Natural killer cell (primary cell): ENCODE results near the gene EBF3. TPM values are rescaled to one million over a fixed set of nuclear protein-coding genes. Genes with fewer than 3 reads are reported as not detected.

ENCODE experiments used
- ATAC-seq, 3 donors: fragments of 150-1000 bp in 2 of 3; fragments of 200-7000 bp in 1 of 3; cut with Tn5 transposase; 1 replicate in 1 of 3; 2 replicates in 2 of 3; pipeline ENCODE4 v1.10.0; 2021; ENCODE audit warnings: mild to moderate bottlenecking in 2 of 3, moderate library complexity in 2 of 3
- DNase-seq, 2 donors: peaks; one replicate each; pipeline versions ENCODE4 v3.0.0 to v3.0.0-alpha.2; 2013 to 2021; ENCODE audit warnings: mixed read lengths in 1 of 2
- H3K27ac ChIP-seq: one replicate; pipeline ENCODE4 v1.5.1; 2013; ENCODE audit warnings: mild to moderate bottlenecking, low read length
- H3K27me3 ChIP-seq: one replicate; pipeline ENCODE4 v1.6.1; 2013; ENCODE audit warnings: low read length; ENCODE audit not compliant: control insufficient read depth, insufficient read depth
- H3K36me3 ChIP-seq: one replicate; pipeline ENCODE4 v1.6.1; 2013; ENCODE audit warnings: low read length; ENCODE audit not compliant: control insufficient read depth, insufficient read depth
- H3K4me1 ChIP-seq: one replicate; pipeline ENCODE4 v1.6.1; 2013; ENCODE audit warnings: low read length; ENCODE audit not compliant: control insufficient read depth, insufficient read depth
- H3K4me3 ChIP-seq: one replicate; pipeline ENCODE4 v1.5.1; 2013; ENCODE audit warnings: low read length
- H3K9me3 ChIP-seq: one replicate; pipeline ENCODE4 v1.6.1; 2013; ENCODE audit warnings: low read length; ENCODE audit not compliant: control insufficient read depth, insufficient read depth
- H3K27ac Mint-ChIP-seq, 2 donors: one replicate each; pipeline ENCODE4 v1.8.0; 2022; ENCODE audit warnings: mild to moderate bottlenecking in 2 of 2, mixed read lengths in 2 of 2, moderate library complexity in 1 of 2
- H3K27me3 Mint-ChIP-seq, 2 donors: one replicate each; pipeline ENCODE4 v1.8.0; 2022; ENCODE audit warnings: low read depth in 2 of 2, mixed read lengths in 2 of 2
- H3K36me3 Mint-ChIP-seq: one replicate; pipeline ENCODE4 v1.8.0; 2022; ENCODE audit warnings: mixed read lengths
- H3K4me1 Mint-ChIP-seq, 2 donors: one replicate each; pipeline ENCODE4 v1.8.0; 2022; ENCODE audit warnings: mixed read lengths in 2 of 2
- H3K4me3 Mint-ChIP-seq: one replicate; pipeline ENCODE4 v1.8.0; 2022; ENCODE audit warnings: mild to moderate bottlenecking, moderate library complexity, mixed read lengths
- H3K9me3 Mint-ChIP-seq, 2 donors: one replicate each; pipeline ENCODE4 v1.8.0; 2022; ENCODE audit warnings: mixed read lengths in 2 of 2
- WGBS: methylation state at CpG from one replicate; pipeline ENCODE4 v1.1.7; 2013; ENCODE audit warnings: missing lambda C conversion rate; ENCODE audit not compliant: insufficient coverage; 5-methylcytosine and 5-hydroxymethylcytosine counted together
- intact Hi-C: fragments of 100-400 bp; cut with micrococcal nuclease; formaldehyde crosslinking; loops from one replicate; pipeline ENCODE4 v1.14.2; 2022
- total RNA-seq, 4 donors: library from RNA; stranded (reverse); fragments of 120-200 nt in 1 of 4; gene quantifications; one replicate each; pipeline versions ENCODE4 v1.2.3 to v1.2.4, GENCODE V29; 2013 to 2022
- TF ChIP-seq, protein P1 (sequence below): fragments of 200-600 bp; IDR thresholded peaks from one replicate; pipeline ENCODE4 v1.8.0; 2022; ENCODE audit warnings: antibody characterized with exemption

Gene EBF3
- total RNA-seq, 3 donors from 2014 or later (not counting 1 experiment from before 2014, with no cell fraction given), result not detected

GRCh38 chr10:129953119-129954051 is 10.7 kb downstream of the EBF3 start:
- H3K36me3 ChIP-seq, result no peaks in the 10 kb centered on the region
- H3K27me3 ChIP-seq, result peaks cover 14% of the 10 kb centered on the region
- 95% methylated on average over 21 of the region's 22 CpGs for WGBS
- H3K27me3 Mint-ChIP-seq, result peaks cover 44 to 75% of the 10 kb centered on the region in 2 donors
- no peak overlapping the region for H3K27ac Mint-ChIP-seq
- no peaks in the 10 kb centered on the region for H3K9me3 ChIP-seq
- no peaks in the 10 kb centered on the region for H3K9me3 Mint-ChIP-seq
- DNase-seq, result no peak
- H3K36me3 Mint-ChIP-seq, result no peaks in the 10 kb centered on the region
- no peak for ATAC-seq
- TF ChIP-seq, protein P1, sequence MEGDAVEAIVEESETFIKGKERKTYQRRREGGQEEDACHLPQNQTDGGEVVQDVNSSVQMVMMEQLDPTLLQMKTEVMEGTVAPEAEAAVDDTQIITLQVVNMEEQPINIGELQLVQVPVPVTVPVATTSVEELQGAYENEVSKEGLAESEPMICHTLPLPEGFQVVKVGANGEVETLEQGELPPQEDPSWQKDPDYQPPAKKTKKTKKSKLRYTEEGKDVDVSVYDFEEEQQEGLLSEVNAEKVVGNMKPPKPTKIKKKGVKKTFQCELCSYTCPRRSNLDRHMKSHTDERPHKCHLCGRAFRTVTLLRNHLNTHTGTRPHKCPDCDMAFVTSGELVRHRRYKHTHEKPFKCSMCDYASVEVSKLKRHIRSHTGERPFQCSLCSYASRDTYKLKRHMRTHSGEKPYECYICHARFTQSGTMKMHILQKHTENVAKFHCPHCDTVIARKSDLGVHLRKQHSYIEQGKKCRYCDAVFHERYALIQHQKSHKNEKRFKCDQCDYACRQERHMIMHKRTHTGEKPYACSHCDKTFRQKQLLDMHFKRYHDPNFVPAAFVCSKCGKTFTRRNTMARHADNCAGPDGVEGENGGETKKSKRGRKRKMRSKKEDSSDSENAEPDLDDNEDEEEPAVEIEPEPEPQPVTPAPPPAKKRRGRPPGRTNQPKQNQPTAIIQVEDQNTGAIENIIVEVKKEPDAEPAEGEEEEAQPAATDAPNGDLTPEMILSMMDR, result no peak
- H3K4me3 Mint-ChIP-seq, result no peak overlapping the region
- intact Hi-C loops, result no loop called here
- no peak overlapping the region for H3K4me3 ChIP-seq
- peaks cover 3% of the 10 kb centered on the region for H3K4me1 ChIP-seq
- no peak overlapping the region for H3K27ac ChIP-seq
- H3K4me1 Mint-ChIP-seq, result peaks cover 0 to 4% of the 10 kb centered on the region in 2 donors

GRCh38 chr10:129952378-129953118 is 11.5 kb downstream of the EBF3 start:
- Histone ChIP-seq H3K4me1 (no peaks in the 10 kb centered on the region), H3K4me3 (no peak overlapping the region), H3K36me3 (no peaks in the 10 kb centered on the region), H3K27ac (no peak overlapping the region), H3K27me3 (peaks cover 6% of the 10 kb centered on the region), H3K9me3 (no peaks in the 10 kb centered on the region)
- no peaks in the 10 kb centered on the region for H3K9me3 Mint-ChIP-seq
- no peaks in the 10 kb centered on the region for H3K4me1 Mint-ChIP-seq
- no peak for ATAC-seq
- no peaks in the 10 kb centered on the region for H3K36me3 Mint-ChIP-seq
- DNase-seq, result no peak
- TF ChIP-seq, protein P1, result no peak
- peaks cover 40 to 67% of the 10 kb centered on the region in 2 donors for H3K27me3 Mint-ChIP-seq
- H3K4me3 Mint-ChIP-seq, result no peak overlapping the region
- 86% methylated on average over 11 of the region's 13 CpGs for WGBS
- no peak overlapping the region for H3K27ac Mint-ChIP-seq
- intact Hi-C loops, result no loop called here

- no peak overlapping the region for H3K27ac Mint-ChIP-seq
- no peaks in the 10 kb centered on the region for H3K9me3 ChIP-seq
- no peaks in the 10 kb centered on the region for H3K4me1 Mint-ChIP-seq
- 92% methylated on average over 4 of the region's 4 CpGs for WGBS
- peaks cover 35 to 60% of the 10 kb centered on the region in 2 donors for H3K27me3 Mint-ChIP-seq
- no peak overlapping the region for H3K27ac ChIP-seq
- TF ChIP-seq, protein P1, result no peak
- H3K4me1 ChIP-seq, result no peaks in the 10 kb centered on the region
- H3K9me3 Mint-ChIP-seq, result no peaks in the 10 kb centered on the region
- H3K4me3 ChIP-seq, result no peak overlapping the region
- no peak for ATAC-seq
- DNase-seq, result no peak
- no peaks in the 10 kb centered on the region for H3K36me3 Mint-ChIP-seq
- H3K4me3 Mint-ChIP-seq, result no peak overlapping the region
- H3K27me3 ChIP-seq, result peaks cover 3% of the 10 kb centered on the region
- intact Hi-C loops, result no loop called here
- H3K36me3 ChIP-seq, result no peaks in the 10 kb centered on the region
These were observed 12.2 kb downstream of the EBF3 start for GRCh38 chr10:129951970-129952265.
